Measurements from ENCODE around the gene TFDP2.

- TF ChIP-seq EZH2phosphoT487 (IDR thresholded peaks at IDR 0.05; ENCODE audit: insufficient read depth, low read depth) (no peak), EZH2 (IDR thresholded peaks at IDR 0.05; ENCODE audit: insufficient read depth, poor library complexity, severe bottlenecking) (no peak)
Observed at GRCh38 chr3:142027735-142028134, 121.6 kb downstream of the TFDP2 start.

Measured in GM23248 (cell line).